NCI-H1092 treated with DMSO at 0.1 percent for 48 hours (cell line): ENCODE data around the gene CEBPE.
"Not testable (repeated sequence)": the region's sequence is repeated elsewhere in the genome, so short reads cannot be mapped to it uniquely, and the experiment has no call there.

Source experiments
- DNase-seq: peaks from one replicate; lab custom pipeline; 2025; lab: John Stamatoyannopoulos, UW

Gene CEBPE

DNA sequence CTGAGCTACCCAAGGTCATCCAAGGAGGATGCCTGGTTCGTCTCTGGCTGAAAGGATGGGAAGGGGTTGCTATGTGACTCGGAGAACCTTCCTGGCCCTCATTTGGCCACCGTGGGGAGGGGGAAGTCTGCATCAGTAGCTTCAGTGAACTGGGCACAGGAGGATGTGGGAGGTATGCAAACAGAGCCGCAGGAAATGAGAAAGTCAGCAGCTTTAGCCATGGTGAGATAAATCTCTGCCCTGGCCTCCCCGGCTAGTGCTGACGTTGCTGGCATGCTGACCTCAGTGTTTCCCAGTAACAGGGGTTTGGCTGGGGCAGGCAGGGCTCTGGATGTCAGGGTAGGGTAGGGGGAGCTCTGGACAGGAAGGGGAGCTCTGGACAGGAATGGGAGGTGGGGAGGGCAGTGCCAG is 2.3 kb upstream of the CEBPE start:
- no peak for DNase-seq

GRCh38 chr14:23120541-23121251 is 1.6 kb upstream of the CEBPE start:
- DNase-seq = peak; percentile 77

- DNase-seq = no peak
Measured at GRCh38 chr14:23119363-23120327, 590 bp upstream of the CEBPE start.

DNA sequence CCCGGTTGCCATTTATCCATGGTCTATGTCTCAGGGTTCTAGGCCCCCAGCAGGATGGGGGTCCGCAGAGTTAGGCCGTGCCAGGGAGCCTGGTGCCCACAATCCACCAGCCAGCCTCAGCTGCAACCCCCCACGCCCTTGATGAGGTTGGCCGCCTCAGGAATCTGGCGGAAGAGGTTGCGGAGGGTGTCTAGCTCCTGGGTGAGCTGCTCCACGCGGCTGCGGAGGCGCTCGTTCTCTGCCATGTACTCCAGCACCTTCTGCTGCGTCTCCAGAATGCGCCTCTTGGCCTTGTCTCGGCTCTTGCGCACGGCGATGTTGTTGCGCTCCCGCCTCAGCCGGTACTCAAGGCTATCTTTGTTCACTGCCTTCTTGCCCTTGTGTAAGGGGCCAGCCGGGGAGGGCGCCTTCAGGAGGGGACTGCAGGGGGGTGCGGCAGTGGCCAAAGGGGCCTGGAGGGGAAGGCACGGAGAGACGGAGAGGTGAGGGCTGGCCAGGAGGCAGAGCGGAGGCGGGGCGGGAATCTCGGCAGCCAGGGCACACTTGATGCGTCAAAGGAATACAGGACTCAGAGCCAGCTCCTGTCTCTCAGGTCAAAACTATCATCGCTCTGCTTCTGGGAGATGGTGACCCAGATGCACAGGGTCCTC is 1.6 kb downstream of the CEBPE start:
- DNase-seq = no peak

DNA sequence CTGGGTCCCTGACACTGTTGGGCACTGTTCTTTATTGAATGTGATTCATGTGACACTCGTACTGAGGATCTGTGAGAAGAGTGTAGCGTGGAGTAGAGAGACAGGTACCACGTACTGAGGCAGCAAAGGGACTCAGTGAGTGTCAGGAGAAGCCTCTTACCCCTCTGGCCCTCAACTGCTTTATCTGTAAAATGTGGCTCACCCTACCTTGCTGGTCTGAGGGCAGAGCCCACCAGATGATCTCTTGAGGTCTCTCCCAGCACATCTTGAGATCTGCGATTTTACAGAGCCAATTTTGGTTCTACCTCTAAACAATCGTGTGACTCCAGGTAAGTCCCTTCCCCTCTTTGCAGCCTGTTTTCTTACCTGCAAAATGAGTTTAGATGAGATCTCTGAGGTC is 3.1 kb downstream of the CEBPE start:
- DNase-seq = no peak

DNA sequence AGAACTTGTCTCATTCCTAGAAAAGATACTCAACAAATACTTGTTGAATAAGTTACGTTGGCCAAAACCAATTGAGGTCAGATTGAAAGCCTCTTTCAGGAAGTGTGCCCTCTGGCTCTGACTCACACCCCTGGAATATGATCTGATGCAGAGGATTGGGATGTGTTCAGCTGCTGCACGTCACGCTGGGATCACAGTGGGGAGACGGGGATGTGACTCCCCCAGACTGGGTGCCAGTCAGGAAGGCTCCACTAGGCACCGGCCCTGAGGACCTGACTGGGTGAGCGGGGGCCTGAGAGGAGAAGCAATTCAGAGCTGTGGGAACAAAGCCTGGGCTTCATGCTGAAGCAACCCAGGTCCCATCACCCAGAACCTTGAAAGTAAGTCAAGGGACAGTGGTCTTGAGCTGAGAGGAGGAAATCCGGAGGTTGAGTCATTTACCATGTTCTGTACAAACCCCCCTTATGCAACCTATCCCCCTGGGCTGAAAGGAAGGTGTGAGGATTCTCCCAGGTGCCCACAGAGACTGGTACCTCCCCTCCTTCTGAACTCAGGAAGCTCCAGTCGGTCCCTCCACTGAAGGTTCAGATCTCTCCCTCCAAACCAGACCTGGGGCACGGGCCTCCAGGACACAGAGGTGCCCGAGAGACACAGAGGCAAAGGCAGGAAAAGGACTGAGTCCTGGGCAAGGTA is 3.9 kb downstream of the CEBPE start:
- no peak for DNase-seq

DNA sequence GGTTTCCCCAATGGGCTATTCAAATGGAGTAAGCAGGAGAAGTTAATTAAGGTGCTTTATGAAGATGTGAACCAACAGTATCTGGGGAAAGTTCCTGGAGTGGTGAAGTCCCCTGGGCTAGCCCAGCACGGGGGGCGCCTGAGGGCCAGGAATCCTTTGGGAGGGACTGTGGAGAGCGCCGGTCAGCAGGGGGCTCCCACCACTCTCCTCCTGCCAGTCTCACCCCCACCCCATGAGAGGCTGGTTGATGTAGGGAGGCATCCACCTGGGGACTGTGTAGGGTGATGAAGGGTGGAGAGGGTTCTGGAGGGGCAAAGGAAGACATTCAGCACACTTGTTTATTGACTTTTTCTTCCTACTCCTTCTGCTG is 4.4 kb downstream of the CEBPE start:
- DNase-seq = no peak

- DNase-seq = no peak
Measured at GRCh38 chr14:23114120-23114458, 5.0 kb downstream of the CEBPE start.

GRCh38 chr14:23113431-23114119 is 5.5 kb downstream of the CEBPE start:
- DNase-seq = no peak

- DNase-seq = no peak
Measured at GRCh38 chr14:23112359-23113178, 6.5 kb downstream of the CEBPE start.

GRCh38 chr14:23110579-23111365 is 8.3 kb downstream of the CEBPE start:
- no peak for DNase-seq

GRCh38 chr14:23109769-23110168 is 9.3 kb downstream of the CEBPE start:
- DNase-seq = no peak

GRCh38 chr14:23108169-23108568 is 10.9 kb downstream of the CEBPE start:
- not testable (repeated sequence) for DNase-seq

- not testable (repeated sequence) for DNase-seq
Measured at GRCh38 chr14:23107620-23108019, 11.4 kb downstream of the CEBPE start.

GRCh38 chr14:23106747-23107045 is 12.4 kb downstream of the CEBPE start:
- no peak for DNase-seq

DNA sequence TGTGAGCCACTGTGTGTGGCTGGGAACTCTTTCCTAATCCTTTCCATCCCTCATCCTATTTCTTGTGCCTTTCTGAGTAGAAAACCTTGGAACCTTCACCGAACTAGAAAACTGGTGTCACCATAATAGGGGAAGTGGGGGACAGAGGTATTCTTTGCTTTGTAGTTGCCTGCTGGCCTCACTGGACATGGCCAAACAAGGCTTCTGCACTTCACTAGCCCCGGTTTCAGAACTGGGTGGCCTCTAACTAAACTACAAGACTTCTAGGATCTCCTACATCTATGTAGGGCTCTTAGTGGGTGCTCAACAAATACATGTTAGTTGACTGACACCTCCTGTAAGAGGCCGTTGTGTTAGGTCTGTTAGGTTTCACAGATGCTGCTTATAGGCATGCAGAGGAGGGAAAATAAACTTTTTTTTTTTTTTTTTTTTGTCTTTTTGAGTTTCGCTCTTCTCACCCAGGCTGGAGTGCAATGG is 13.7 kb downstream of the CEBPE start:
- no peak for DNase-seq

DNA sequence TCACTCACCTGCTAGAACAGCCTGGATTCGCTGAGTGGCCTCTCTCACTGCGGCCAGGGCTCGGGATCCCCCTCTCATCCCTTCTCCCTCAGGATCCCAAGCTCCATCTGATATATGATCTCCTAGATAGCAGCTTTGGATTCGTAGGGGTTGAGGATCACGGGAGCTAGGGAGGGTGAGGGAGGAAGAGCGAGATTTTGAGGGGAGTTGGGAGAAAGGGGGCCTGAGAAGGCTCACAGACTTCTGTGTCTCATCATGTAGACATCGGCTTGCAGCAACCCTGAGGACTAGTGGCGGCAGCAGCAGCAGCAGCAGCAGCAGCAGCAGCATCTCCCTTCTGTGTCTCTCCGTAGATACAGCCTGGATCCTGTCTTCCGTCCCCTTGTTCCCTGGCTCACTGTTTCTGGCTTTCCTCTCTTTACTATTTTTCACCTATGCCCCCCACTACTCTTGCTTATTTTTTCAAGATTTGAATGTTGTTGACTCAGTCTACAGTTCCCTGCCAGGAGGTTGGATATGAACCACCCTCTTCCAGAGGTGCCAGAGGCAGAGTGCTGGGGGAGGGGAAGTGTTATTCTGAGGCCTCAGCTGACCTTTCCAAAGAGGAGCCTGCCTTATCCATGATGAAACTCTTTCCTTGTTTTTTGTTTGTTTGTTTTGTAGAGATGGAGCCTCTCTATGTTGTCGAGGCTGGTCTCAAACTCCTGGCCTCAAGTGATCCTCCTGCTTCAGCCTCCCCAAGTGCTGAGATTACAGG is 14.3 kb downstream of the CEBPE start, which contains the start of gene CIROP:
Gene CIROP (minus strand): TSS at position 399 of the 757 bp plus-strand sequence. CDS start 69 bp downstream, at position 330.
- DNase-seq = no peak

GRCh38 chr14:23104070-23104590 is 14.9 kb downstream of the CEBPE start:
- DNase-seq = no peak

DNA sequence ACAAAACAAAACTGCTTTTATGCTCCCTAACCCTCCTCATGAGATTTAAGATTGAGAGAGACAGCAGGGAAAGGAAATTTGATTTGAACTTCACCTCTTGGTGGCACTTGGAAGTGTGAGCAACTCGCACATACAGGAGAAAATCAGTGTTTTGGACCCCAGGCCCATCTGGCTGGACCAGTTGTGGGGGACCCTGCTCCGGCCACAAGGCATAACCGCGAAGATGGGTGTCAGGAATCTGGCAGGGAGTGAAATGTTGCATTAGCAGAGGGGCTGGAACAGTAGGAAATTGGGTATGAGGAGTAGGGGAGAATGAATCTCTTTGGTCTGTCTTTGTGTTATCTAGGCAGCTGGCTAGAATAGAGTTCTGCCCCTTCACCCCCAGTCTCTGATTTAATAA is 15.5 kb downstream of the CEBPE start:
- DNase-seq = no peak
